Measurements from ENCODE around the gene TMSB4Y. TPM values are rescaled to one million over a fixed set of nuclear protein-coding genes. Genes with fewer than 3 reads are reported as not detected.

TMSB4Y gene
- total and polyA plus RNA-seq, 7 donors: 2.9 to 9.5 (median 5.8) TPM; not detected in 3

DNA sequence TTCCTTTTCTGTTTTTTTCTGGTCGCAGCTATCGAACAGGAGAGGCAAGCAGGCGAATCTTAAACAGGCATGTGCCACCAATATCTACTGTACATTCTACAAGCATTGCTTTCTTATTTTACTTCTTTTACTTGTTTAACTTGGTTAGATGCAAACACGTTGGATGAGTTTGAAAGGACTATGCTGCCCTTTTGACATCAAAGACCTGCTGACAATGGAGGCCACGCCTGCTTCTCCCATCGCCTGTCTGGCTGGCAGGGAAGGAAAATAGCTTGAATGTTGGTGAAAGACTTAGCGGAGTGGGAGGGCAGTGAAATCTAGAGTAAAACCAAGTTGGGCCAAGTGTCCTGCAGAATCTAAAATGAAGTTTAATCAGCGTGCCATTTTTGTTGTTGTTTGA, 1.5 kb downstream of the TMSB4Y start:
- Histone ChIP-seq H3K4me1 (peaks cover 0 to 15% (median 0%) of the 10 kb centered on the region in 4 donors), H3K4me3 (peak overlapping the region in 2 of 4 donors; percentile 52 to 53), H3K27me3 (no peaks in the 10 kb centered on the region), H3K27ac (peak overlapping the region in 2 of 4 donors; percentile 79 to 89), H3K9me3 (no peaks in the 10 kb centered on the region), H3K36me3 (no peaks in the 10 kb centered on the region)
- WGBS, 2 donors: 11 to 12% methylated on average over 8 of the region's 8 CpGs
- TF ChIP-seq, protein P1, sequence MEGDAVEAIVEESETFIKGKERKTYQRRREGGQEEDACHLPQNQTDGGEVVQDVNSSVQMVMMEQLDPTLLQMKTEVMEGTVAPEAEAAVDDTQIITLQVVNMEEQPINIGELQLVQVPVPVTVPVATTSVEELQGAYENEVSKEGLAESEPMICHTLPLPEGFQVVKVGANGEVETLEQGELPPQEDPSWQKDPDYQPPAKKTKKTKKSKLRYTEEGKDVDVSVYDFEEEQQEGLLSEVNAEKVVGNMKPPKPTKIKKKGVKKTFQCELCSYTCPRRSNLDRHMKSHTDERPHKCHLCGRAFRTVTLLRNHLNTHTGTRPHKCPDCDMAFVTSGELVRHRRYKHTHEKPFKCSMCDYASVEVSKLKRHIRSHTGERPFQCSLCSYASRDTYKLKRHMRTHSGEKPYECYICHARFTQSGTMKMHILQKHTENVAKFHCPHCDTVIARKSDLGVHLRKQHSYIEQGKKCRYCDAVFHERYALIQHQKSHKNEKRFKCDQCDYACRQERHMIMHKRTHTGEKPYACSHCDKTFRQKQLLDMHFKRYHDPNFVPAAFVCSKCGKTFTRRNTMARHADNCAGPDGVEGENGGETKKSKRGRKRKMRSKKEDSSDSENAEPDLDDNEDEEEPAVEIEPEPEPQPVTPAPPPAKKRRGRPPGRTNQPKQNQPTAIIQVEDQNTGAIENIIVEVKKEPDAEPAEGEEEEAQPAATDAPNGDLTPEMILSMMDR (IDR thresholded peaks at IDR 0.05): no peak
- no peak for TF ChIP-seq POLR2A (IDR thresholded peaks at IDR 0.05)
- no peak for TF ChIP-seq EP300 (IDR thresholded peaks at IDR 0.05)
- no peak for TF ChIP-seq POLR2AphosphoS5 (IDR thresholded peaks at IDR 0.05)
- intact Hi-C loops (cut with DNase I): no loop called here
- DNase-seq: no peak

DNA sequence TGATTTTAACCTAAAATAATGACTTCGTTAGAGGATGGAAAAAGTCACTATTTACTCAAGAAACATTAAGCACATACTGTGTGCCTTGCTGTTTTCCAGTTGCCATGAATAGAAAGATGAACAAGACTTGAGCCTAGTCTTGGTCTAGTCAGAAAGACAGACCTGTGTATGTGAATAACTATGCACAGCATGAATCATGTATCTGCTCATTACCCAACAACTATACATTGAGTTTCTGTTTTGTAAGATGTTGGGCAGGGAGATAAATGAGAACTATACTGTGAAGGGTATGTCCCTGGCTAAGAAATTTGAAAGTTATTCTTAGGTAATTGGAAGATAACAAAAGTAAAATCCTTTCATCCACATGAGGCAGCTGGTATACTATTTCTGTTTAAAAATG, 4.3 kb downstream of the TMSB4Y start:
- peaks cover 0 to 15% (median 0%) of the 10 kb centered on the region in 4 donors for H3K4me1 ChIP-seq
- intact Hi-C loops (cut with DNase I): no loop called here
- H3K36me3 ChIP-seq: no peaks in the 10 kb centered on the region
- no peak for DNase-seq
- H3K4me3 ChIP-seq: no peak overlapping the region
- H3K27me3 ChIP-seq: no peaks in the 10 kb centered on the region
- H3K27ac ChIP-seq: no peak overlapping the region
- WGBS, 2 donors: 100% methylated on average over 1 of the region's 1 CpG
- H3K9me3 ChIP-seq: no peaks in the 10 kb centered on the region
- no peak for TF ChIP-seq POLR2A (IDR thresholded peaks at IDR 0.05)

DNA sequence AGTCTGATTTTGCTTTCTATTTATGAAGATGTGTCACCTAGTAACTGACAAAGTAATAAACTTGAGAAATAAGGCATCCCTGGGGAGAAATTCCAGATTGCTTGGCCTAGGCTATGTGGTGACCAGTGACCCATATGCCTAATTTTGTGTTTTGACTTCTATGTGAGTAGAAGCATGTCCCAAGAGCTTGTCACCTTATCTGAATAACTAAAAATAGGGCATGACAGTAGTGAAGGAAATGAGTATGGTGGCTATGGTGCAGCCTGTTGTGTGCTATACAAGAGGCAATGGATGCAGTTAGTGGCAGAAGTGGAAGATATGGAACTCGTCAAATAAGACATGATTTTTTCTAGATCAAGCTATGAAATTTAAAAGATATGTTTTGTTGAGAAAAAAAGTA, 15.3 kb downstream of the TMSB4Y start:
- no peak overlapping the region for H3K27ac ChIP-seq
- no peaks in the 10 kb centered on the region for H3K4me1 ChIP-seq
- 94 to 98% methylated on average over 1 of the region's 1 CpG for WGBS, 2 donors
- H3K4me3 ChIP-seq: no peak overlapping the region
- H3K27me3 ChIP-seq: no peaks in the 10 kb centered on the region
- intact Hi-C loops (cut with DNase I): no loop called here
- no peaks in the 10 kb centered on the region for H3K36me3 ChIP-seq
- no peaks in the 10 kb centered on the region for H3K9me3 ChIP-seq
- no peak for DNase-seq
- TF ChIP-seq EP300 (IDR thresholded peaks at IDR 0.05) (no peak), POLR2AphosphoS5 (IDR thresholded peaks at IDR 0.05) (no peak), POLR2A (IDR thresholded peaks at IDR 0.05) (no peak)
- TF ChIP-seq, protein P1 (IDR thresholded peaks at IDR 0.05): no peak

DNA sequence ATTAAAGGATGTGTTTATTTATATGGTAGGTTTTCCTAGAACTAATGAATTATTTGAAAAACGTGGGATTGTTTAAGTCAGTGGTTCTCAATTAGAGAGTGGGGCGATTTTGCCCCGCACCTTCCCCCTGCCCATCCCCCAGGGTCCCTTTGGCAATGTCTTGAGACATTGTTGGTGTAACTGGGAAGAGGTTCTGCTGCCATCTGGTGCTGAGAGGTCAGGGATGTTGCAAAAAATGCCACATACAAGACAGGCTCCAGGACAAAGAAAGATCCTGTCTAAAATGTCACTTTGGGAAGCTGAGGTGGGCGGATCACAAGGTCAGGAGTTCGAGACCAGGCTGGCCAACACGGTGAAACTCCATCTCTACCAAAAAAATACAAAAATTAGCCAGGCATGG, 25.8 kb downstream of the TMSB4Y start:
- intact Hi-C loops (cut with DNase I): no loop called here
- TF ChIP-seq POLR2A (IDR thresholded peaks at IDR 0.05) (no peak), EP300 (IDR thresholded peaks at IDR 0.05) (no peak), POLR2AphosphoS5 (IDR thresholded peaks at IDR 0.05) (no peak)
- TF ChIP-seq, protein P1 (IDR thresholded peaks at IDR 0.05): no peak
- H3K4me1 ChIP-seq: no peaks in the 10 kb centered on the region
- H3K36me3 ChIP-seq: no peaks in the 10 kb centered on the region
- 77 to 82% methylated on average over 6 of the region's 6 CpGs for WGBS, 2 donors
- no peak overlapping the region for H3K27ac ChIP-seq
- DNase-seq: no peak
- H3K9me3 ChIP-seq: no peaks in the 10 kb centered on the region
- no peak overlapping the region for H3K4me3 ChIP-seq
- H3K27me3 ChIP-seq: no peaks in the 10 kb centered on the region

DNA sequence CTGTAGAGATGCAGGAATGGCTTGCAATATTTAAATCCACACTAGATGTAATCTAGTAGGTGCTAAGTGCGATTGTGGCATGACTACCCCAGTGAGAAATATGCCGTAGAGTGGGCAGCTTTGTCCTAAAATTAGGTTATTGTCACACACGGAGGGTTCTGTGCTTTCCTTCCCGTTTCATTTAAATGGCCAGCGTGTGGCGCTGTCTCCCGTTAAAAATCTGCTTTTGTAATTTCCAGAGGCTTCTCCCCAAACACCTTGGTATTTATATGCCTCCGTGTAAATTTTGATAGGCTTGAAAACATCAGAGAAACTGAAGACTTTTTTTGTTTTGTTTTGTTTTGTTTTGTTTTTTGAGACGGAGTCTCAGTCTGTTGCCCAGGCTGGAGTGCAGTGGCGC, 34.9 kb downstream of the TMSB4Y start:
- Histone ChIP-seq H3K4me1 (no peaks in the 10 kb centered on the region), H3K27ac (no peak overlapping the region), H3K36me3 (no peaks in the 10 kb centered on the region), H3K27me3 (no peaks in the 10 kb centered on the region), H3K4me3 (no peak overlapping the region), H3K9me3 (no peaks in the 10 kb centered on the region)
- intact Hi-C loops (cut with DNase I): no loop called here
- 18 to 25% methylated on average over 10 of the region's 10 CpGs for WGBS, 2 donors
- TF ChIP-seq, protein P1 (IDR thresholded peaks at IDR 0.05): peak in 2 of 4 experiments; percentile 6 to 36
- no peak for TF ChIP-seq EP300 (IDR thresholded peaks at IDR 0.05)
- no peak for DNase-seq

Data from sigmoid colon (tissue), 7 donors.